ENCODE measurements around the gene SMARCAL1. TPM values are rescaled to one million over a fixed set of nuclear protein-coding genes. Genes with fewer than 3 reads are reported as not detected.
A peak's percentile ranks its signal among the peaks of the same experiment; 100 is the strongest.

The SMARCAL1 gene
- total RNA-seq, 1 experiment from 2014 or later = 9.9 TPM

DNA sequence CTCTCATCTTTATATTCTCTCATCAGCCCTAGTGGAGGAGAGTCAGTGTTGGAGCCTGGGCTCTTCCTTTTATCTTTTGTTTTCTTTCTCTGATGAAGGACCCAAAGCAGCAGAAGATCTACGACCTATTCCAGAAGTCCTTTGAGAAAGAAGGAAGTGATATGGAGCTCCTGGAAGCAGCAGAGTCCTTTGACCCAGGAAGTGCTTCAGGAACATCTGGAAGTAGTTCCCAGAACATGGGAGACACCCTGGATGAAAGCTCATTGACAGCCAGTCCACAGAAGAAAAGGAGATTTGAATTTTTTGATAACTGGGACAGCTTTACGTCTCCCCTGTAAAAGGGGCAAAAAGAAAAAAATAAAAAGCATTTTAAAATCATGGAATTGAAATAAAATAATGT is 70.4 kb downstream of the SMARCAL1 start:
- H3K27ac ChIP-seq = no peak overlapping the region
- no peaks in the 10 kb centered on the region for H3K27me3 ChIP-seq (replicated peaks)
- H3K4me1 ChIP-seq (replicated peaks) = peaks cover 24% of the 10 kb centered on the region
- H3K4me3 ChIP-seq = no peak overlapping the region
- H3K9me3 ChIP-seq (replicated peaks) = no peaks in the 10 kb centered on the region
- peak in 1 of 2 experiments; percentile 12 for DNase-seq (ENCODE audit: low read depth in 1 of 2, low spot score in 2 of 2)
- H3K36me3 ChIP-seq = peaks cover 20% of the 10 kb centered on the region

DNA sequence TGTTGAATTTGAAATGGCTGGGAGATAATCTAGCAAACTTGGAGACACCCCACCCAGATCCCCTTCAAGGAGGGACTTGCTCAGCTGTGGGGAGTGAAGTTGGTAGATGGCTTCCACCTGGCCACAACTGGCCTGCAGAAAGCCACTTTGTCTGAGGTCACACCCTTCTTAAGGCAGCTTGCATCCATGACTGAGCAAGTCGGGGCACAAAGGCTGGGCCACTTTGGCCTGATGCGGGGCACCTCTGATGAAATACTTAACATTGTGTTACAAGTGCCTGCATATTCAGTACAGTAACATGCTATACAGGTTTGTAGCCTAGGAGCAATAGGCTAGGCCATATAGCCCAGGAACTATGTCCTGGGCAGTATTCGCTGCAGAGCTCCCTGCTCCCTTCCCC is 73.0 kb downstream of the SMARCAL1 start:
- Histone ChIP-seq H3K27me3 (replicated peaks) (no peaks in the 10 kb centered on the region), H3K27ac (no peak overlapping the region), H3K36me3 (0 out of 2 replicates have a peak, but pooled peaks cover 6% of the 10 kb centered on the region), H3K4me1 (replicated peaks) (peaks cover 22% of the 10 kb centered on the region), H3K4me3 (no peak overlapping the region), H3K9me3 (replicated peaks) (no peaks in the 10 kb centered on the region)
- DNase-seq (ENCODE audit: low read depth in 1 of 2, low spot score in 2 of 2) = no peak

DNA sequence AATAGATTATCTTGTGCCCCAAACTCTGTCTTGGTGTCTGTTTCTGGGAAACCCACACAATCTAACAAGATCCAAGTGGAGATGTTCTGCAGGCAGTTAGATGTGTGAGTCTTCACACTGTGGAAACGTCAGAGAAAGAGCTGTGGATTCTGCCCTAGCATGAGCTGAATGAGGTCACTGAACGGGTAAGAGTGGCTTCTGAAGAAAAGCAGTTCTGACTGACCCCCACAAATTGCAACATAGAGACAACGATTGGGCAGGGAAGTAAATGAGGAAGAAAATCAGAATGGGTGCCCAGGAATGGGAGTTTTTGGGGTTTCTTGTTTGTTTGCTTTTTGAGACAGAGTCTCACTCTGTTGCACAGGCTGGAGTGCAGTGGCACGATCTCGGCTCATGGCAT is 73.5 kb downstream of the SMARCAL1 start:
- no peak overlapping the region for H3K27ac ChIP-seq
- 0 out of 2 replicates have a peak, but pooled peaks cover 3% of the 10 kb centered on the region for H3K36me3 ChIP-seq
- no peak overlapping the region for H3K4me3 ChIP-seq
- peaks cover 27% of the 10 kb centered on the region for H3K4me1 ChIP-seq (replicated peaks)
- H3K27me3 ChIP-seq (replicated peaks) = no peaks in the 10 kb centered on the region
- no peak for DNase-seq (ENCODE audit: low read depth in 1 of 2, low spot score in 2 of 2)
- no peaks in the 10 kb centered on the region for H3K9me3 ChIP-seq (replicated peaks)

DNA sequence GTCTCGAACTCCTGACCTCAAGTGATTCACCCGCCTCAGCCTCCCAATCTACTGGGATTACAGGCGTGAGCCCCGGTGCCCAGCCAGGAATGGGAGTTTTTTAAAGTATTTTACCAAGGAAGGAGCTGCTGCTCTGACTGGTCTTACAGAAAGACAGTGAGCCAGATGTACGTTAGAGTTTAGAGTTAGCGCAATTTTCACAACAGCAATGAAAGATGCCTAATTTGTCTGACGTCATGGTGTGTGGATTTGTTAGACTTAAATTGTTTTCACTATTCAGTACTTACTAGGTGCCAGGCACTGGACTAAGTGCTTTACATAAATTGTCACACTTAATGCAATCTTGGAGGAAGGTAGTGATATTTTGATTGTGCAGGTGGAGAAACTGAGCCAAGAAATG is 74.0 kb downstream of the SMARCAL1 start:
- Histone ChIP-seq H3K27ac (no peak overlapping the region), H3K4me3 (no peak overlapping the region)

DNA sequence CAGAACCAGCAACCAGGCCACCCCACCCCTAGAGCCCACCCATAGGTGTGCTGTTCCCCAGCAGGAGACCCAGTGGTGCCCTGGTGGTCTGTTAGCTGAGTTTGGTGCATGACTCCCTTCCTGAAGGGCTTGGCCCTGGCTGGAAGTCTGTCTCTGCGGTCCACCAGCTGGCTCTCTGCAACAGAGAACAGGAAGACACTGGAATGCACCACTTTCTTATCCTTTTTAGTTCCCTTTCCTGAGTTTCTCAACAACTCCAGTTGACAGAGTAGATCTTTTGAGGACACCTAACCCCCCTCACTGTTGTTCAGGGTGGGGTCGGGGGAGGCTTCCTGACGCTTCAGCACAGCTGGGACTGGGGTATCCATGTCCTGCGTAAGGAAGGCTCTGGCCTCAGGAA is 74.4 kb downstream of the SMARCAL1 start:
- DNase-seq (ENCODE audit: low read depth in 1 of 2, low spot score in 2 of 2) = no peak
- no peak overlapping the region for H3K4me3 ChIP-seq
- H3K4me1 ChIP-seq (replicated peaks) = peaks cover 36% of the 10 kb centered on the region
- no peaks in the 10 kb centered on the region for H3K9me3 ChIP-seq (replicated peaks)
- no peaks in the 10 kb centered on the region for H3K27me3 ChIP-seq (replicated peaks)
- no peak overlapping the region for H3K27ac ChIP-seq
- H3K36me3 ChIP-seq = 0 out of 2 replicates have a peak, but pooled peaks cover 2% of the 10 kb centered on the region

More for the DNA sequence above, 74.0 kb downstream of the SMARCAL1 start:
- Histone ChIP-seq H3K9me3 (replicated peaks) (no peaks in the 10 kb centered on the region), H3K4me1 (replicated peaks) (peaks cover 32% of the 10 kb centered on the region), H3K27me3 (replicated peaks) (no peaks in the 10 kb centered on the region), H3K36me3 (0 out of 2 replicates have a peak, but pooled peaks cover 2% of the 10 kb centered on the region)
- DNase-seq (ENCODE audit: low read depth in 1 of 2, low spot score in 2 of 2) = no peak

DNA sequence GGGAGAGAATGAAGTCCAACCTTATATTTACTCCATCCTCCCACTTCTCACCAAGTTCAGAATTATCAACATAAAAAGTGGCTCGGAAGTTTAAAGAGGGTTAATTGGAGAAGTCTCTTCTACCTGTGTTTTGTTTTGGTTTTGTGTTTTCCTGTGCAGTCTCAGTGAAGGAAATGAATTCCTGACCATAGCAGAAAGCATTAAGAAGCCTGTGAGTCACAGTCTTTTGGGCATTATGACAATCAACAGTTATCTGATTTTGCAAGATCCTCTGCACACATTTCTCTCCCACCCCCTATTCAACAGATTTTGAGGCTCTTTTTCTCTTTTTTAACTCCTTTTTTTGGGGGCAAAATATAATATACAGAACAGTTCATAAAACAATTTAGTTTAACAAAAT is 77.8 kb downstream of the SMARCAL1 start:
- Histone ChIP-seq H3K36me3 (no peaks in the 10 kb centered on the region), H3K27ac (peak overlapping the region; percentile 21), H3K4me1 (replicated peaks) (peaks cover 67% of the 10 kb centered on the region), H3K4me3 (no peak overlapping the region), H3K9me3 (replicated peaks) (no peaks in the 10 kb centered on the region), H3K27me3 (replicated peaks) (no peaks in the 10 kb centered on the region)
- DNase-seq (ENCODE audit: low read depth in 1 of 2, low spot score in 2 of 2) = peak in 1 of 2 experiments; percentile 43

DNA sequence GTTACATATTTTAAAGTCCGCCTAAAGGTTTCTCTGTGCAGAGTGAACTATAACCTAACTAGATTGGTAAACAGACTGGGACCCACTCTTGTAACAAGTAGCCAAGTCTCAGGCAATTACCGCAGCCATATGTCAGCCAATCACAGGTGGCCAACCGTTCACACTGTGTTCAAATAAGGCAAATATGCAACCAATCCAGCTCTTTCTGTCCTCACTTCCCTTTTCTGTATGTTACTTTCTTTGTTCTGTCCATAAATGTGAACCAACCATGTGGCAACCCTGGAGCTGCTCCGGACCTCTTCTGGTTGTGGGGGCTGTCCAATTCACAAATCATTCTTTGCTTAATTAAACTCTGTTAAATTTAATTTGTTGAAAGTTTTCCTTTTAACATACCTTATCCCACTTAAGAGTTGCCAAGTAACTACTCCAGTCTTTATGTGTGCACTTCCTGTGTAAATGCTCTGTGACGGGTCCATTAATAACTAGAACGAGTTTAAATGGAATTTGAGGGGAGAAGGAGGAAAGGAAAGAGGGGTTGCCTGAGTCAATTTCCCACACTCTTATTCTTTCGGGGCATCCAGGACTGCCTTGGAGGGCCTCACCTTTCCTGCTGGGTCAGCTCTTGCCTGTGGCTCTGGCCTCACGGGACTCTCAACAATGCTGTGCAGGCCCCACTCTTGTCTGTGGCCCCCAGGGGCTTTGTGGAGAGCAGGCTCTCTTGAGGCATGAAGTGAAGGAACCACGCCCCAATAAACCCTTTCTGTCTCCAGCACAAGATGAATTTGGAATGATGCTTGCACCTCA is 79.7 kb downstream of the SMARCAL1 start:
- Histone ChIP-seq H3K4me1 (replicated peaks) (peaks cover 81% of the 10 kb centered on the region), H3K9me3 (replicated peaks) (no peaks in the 10 kb centered on the region), H3K27ac (peak overlapping the region; percentile 84), H3K36me3 (no peaks in the 10 kb centered on the region), H3K4me3 (no peak overlapping the region), H3K27me3 (replicated peaks) (no peaks in the 10 kb centered on the region)
- peak in 1 of 2 experiments; percentile 52 for DNase-seq (ENCODE audit: low read depth in 1 of 2, low spot score in 2 of 2)

DNA sequence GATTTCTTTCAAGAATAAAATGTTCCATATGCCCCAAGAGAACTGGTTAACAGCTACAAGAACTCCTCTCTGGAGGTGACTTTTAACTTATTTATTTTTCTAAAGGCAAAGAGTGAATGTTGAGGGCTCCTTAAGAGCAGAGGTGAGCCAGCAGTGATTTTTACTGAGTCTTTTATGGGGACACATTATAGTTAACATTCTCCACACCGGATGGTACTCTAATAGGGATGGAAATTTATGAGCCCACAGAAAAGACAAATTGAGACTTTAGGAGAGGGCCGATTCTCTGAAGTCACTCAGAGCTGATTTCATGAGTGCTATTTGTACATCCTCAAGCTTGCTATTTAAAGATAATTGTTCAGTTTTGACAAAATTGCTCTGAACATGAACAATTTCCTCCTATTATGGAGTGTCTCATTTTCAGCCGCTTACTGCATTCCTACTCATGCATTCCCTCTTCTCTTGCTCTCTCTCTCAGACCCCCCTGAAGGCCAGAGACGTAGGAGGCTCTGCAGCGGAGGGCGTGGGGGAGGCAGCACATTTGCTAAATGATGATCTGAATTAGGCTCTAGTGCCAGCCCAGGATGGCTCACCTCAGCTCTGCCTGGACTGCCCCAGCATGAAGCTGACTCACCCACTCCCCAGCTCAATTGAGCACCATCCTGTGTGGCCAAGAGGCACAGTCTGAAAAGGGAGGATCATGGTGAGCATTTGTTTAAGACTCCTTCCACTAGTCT is 80.5 kb downstream of the SMARCAL1 start:
- peak; percentile 97 to 99 for DNase-seq (ENCODE audit: low read depth in 1 of 2, low spot score in 2 of 2)
- H3K36me3 ChIP-seq = no peaks in the 10 kb centered on the region
- H3K9me3 ChIP-seq (replicated peaks) = no peaks in the 10 kb centered on the region
- H3K4me3 ChIP-seq = no peak overlapping the region
- H3K4me1 ChIP-seq (replicated peaks) = peaks cover 80% of the 10 kb centered on the region
- peak overlapping the region; percentile 84 for H3K27ac ChIP-seq
- no peaks in the 10 kb centered on the region for H3K27me3 ChIP-seq (replicated peaks)

DNA sequence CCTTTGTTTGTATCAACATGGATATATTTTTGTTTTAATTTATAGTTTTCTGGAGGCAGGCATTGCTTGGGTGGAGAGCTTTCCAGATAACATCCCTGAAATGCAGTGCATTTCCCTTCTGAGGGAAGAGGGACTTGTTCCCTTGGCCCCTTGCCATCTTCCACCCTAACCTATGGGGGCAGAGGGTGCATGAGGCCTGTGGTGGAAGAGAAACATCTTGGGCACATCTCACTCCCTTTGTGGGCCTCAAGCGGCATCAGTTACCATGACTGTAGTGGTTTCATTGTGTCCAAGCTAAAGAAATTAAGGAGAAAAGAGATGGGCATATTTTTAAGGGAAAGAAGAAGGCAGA is 81.0 kb downstream of the SMARCAL1 start:
- no peak for DNase-seq (ENCODE audit: low read depth in 1 of 2, low spot score in 2 of 2)
- Histone ChIP-seq H3K27ac (peak overlapping the region; percentile 57), H3K4me1 (replicated peaks) (peaks cover 83% of the 10 kb centered on the region)

DNA sequence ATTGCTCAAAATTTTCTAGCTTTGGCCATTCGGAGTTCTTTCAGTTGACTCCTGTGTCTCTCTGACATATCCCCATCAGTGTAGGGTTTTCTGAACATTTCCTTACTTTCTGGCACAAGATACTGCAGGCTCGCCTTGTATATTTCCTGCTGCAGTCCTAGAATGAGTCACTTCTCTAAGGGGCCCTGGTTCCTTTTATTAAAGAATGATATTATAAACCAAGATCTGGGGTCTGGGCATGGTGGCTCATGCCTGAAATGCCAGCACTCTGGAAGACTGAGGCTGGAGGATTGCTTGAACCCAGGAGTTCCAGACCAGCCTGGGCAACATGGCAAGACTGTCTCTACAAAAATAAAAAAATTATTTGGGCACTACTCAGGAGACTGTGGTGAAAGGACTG is 83.4 kb downstream of the SMARCAL1 start:
- no peak overlapping the region for H3K4me3 ChIP-seq
- H3K27me3 ChIP-seq (replicated peaks) = no peaks in the 10 kb centered on the region
- peaks cover 19% of the 10 kb centered on the region for H3K36me3 ChIP-seq
- H3K27ac ChIP-seq = peak overlapping the region; percentile 41
- peak; percentile 55 to 69 for DNase-seq (ENCODE audit: low read depth in 1 of 2, low spot score in 2 of 2)
- H3K9me3 ChIP-seq (replicated peaks) = no peaks in the 10 kb centered on the region
- peaks cover 83% of the 10 kb centered on the region for H3K4me1 ChIP-seq (replicated peaks)

More for the DNA sequence above, 81.0 kb downstream of the SMARCAL1 start:
- H3K27me3 ChIP-seq (replicated peaks) = no peaks in the 10 kb centered on the region
- H3K4me3 ChIP-seq = no peak overlapping the region
- no peaks in the 10 kb centered on the region for H3K36me3 ChIP-seq
- no peaks in the 10 kb centered on the region for H3K9me3 ChIP-seq (replicated peaks)

DNA sequence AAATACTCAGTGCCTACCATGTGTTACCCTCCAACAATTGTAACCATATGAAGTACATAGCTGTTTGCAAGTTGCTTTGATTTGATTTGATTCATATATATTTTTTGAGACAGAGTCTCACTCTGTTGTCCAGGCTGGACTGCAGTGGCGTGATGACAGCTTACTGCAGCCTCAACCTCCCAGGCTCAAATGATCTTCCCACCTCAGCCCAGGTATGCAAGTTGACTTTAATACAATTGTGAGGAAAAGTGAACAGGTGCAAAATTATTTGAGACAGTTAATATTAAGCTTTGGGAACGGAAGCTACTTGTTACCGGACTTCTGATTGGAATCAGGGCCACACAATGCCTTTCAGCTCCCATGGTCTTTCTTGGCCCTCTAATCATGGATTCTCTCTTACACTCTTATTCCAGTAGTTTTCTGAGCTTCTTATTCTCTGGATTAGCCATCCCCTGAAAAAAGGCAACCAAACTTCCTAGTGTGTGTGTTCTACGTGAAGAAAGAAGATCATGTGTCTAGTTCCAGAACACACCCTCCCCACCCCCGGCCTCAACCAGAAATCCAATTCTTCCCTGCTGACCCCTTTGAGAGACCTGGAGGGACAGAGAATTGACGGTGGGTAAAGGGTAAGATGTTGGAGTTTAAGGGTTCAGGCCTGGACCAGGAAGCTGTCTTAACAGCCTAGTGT is 85.2 kb downstream of the SMARCAL1 start:
- no peaks in the 10 kb centered on the region for H3K9me3 ChIP-seq (replicated peaks)
- peaks cover 37% of the 10 kb centered on the region for H3K36me3 ChIP-seq
- no peak for DNase-seq (ENCODE audit: low read depth in 1 of 2, low spot score in 2 of 2)
- H3K27me3 ChIP-seq (replicated peaks) = no peaks in the 10 kb centered on the region
- peak overlapping the region; percentile 62 for H3K4me3 ChIP-seq
- H3K4me1 ChIP-seq (replicated peaks) = peaks cover 71% of the 10 kb centered on the region
- H3K27ac ChIP-seq = peak overlapping the region; percentile 43

DNA sequence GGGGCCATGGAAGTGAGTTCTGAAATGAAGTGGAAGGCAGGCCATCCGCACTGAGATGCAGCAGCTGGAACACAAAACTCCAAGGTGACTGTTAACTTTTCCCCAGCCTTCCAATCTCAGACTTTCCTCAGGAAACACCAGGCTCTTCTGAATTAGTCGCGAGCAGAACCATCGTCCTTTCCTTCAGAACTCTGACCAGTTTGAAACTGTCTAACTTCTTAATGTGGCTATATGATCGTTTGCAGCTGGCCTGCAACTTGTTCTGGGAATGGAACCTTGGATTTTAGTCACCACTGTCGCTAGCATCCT is 85.7 kb downstream of the SMARCAL1 start:
- H3K27ac ChIP-seq = peak overlapping the region; percentile 43
- no peak for DNase-seq (ENCODE audit: low read depth in 1 of 2, low spot score in 2 of 2)
- H3K9me3 ChIP-seq (replicated peaks) = no peaks in the 10 kb centered on the region
- H3K36me3 ChIP-seq = peaks cover 42% of the 10 kb centered on the region
- H3K4me1 ChIP-seq (replicated peaks) = peaks cover 68% of the 10 kb centered on the region
- peak overlapping the region; percentile 62 for H3K4me3 ChIP-seq
- H3K27me3 ChIP-seq (replicated peaks) = no peaks in the 10 kb centered on the region

DNA sequence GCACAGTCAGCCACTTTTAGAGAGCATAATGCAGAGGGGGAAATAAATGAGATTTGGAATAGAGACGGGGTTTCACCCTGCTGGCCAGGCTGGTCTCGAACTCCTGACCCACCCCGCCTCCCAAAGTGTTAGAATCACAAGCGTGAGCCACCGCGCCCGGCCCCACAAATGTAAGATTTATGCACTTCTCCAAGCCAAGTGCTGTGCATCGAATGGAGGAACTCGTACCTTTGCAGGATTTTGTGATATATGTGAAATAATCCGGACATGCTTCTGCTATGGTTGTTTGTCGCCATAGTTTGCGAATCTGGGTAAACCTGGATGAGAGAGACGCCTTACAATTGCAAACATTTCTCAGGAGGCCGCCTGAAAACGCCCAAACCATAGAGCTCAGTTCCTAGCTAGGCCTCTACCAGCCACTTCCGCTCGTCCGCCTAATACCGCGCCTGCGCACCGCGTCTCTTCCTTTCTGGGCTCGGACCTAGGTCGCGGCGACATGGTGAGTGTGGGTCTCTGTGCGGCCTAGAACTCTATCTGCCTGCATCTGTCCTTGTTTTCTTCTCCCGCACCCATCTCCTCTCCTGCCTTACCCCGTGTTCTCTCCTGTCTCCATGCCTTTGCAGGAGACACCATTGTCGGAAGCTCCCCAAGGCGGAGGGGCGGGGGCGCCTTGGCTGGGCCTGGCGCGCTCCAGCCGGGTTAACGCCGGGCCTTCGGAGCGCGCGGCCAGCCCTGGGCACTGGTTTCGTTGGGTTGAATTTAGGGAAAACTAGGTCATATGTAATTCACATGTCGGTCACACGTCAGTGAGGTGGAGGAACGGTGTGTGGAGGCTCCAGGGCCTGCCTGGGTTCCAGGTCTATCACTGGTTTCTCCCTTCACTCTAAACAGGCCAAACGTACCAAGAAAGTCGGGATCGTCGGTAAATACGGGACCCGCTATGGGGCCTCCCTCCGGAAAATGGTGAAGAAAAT is 86.4 kb downstream of the SMARCAL1 start, which contains the start of gene RPL37A:
Gene RPL37A, plus strand, starts transcription at position 466 of the 974 bp plus-strand sequence. Its CDS starts 31 bp downstream, at position 497.
- Histone ChIP-seq H3K9me3 (replicated peaks) (no peaks in the 10 kb centered on the region), H3K36me3 (peaks cover 49% of the 10 kb centered on the region), H3K4me3 (peak within 1 kb of the TSS; percentile 62), H3K27me3 (replicated peaks) (no peaks in the 10 kb centered on the region), H3K4me1 (replicated peaks) (peaks cover 62% of the 10 kb centered on the region), H3K27ac (peak within 1 kb of the TSS; percentile 66)
- peak; percentile 94 for DNase-seq (ENCODE audit: low read depth in 1 of 2, low spot score in 2 of 2)

All from SJSA1 (cell line).